OCI-LY3 (cell line): Measurements from ENCODE around the gene LYSMD2.

Experiments used
- H2AFZ ChIP-seq: fragments of 200-600, 300-600 bp; shearing (Covaris generic); 2 replicates; pipeline ENCODE4 v1.6.0; 2014; ENCODE audit warnings: antibody characterized with exemption, low read depth, low read length
- H3K27ac ChIP-seq: fragments of 200-600, 300-600 bp; sonication (generic); 2 replicates; pipeline ENCODE4 v1.5.1; 2014; ENCODE audit warnings: mild to moderate bottlenecking, low read length, moderate library complexity, mixed read lengths
- H3K27me3 ChIP-seq: fragments of 200-600, 300-600 bp; sonication (generic); 2 replicates; pipeline ENCODE4 v1.6.1; 2014; ENCODE audit warnings: low read depth, low read length, mixed read lengths
- H3K36me3 ChIP-seq: fragments of 200-600, 300-600 bp; sonication (generic); replicated peaks from 2 replicates; pipeline ENCODE3; 2014; ENCODE audit warnings: low read depth, low read length, mixed read lengths
- H3K4me1 ChIP-seq: fragments of 300-600, 200-600 bp; sonication (generic); 2 replicates; pipeline ENCODE4 v1.6.1; 2014; ENCODE audit warnings: low read length, mixed read lengths
- H3K4me2 ChIP-seq: fragments of 200-600, 300-600 bp; sonication (generic); 2 replicates; pipeline ENCODE4 v1.6.1; 2014; ENCODE audit warnings: low read length, mixed read lengths
- H3K4me3 ChIP-seq: fragments of 300-600, 200-600 bp; sonication (generic); 2 replicates; pipeline ENCODE4 v1.5.1; 2014; ENCODE audit warnings: antibody characterized with exemption, mild to moderate bottlenecking, low read length, moderate library complexity
- H3K79me2 ChIP-seq: fragments of 300-600, 200-600 bp; shearing (Covaris generic); 2 replicates; pipeline ENCODE4 v1.6.1; 2014; ENCODE audit warnings: mild to moderate bottlenecking, low read length, mixed read lengths
- H3K9ac ChIP-seq: fragments of 300-600, 200-600 bp; shearing (Covaris generic); 2 replicates; pipeline ENCODE4 v1.6.0; 2014; ENCODE audit warnings: mild to moderate bottlenecking, low read length, moderate library complexity
- H3K9me3 ChIP-seq: fragments of 200-600, 300-600 bp; shearing (Covaris generic); 2 replicates; pipeline ENCODE4 v1.6.1; 2014; ENCODE audit warnings: low read length, mixed read lengths; ENCODE audit not compliant: insufficient read depth
- H4K20me1 ChIP-seq: fragments of 200-600, 300-600 bp; sonication (generic); 2 replicates; pipeline ENCODE4 v1.6.1; 2016; ENCODE audit warnings: low read length, mixed read lengths; ENCODE audit not compliant: insufficient read depth
- CTCF ChIP-seq: fragments of 200-600, 300-600 bp; sonication (generic); IDR thresholded peaks from 2 replicates; pipeline ENCODE4 v1.5.1; 2014; ENCODE audit warnings: antibody characterized with exemption, low read length, low read depth
- EZH2phosphoT487 ChIP-seq: fragments of 200-600 bp; shearing (Covaris generic); IDR thresholded peaks from 2 replicates; pipeline ENCODE4 v1.6.1; 2018; ENCODE audit warnings: antibody characterized with exemption, mixed run types, low read depth

LYSMD2 gene

GRCh38 chr15:51726302-51727073 is 11.0 kb downstream of the LYSMD2 start:
- TF ChIP-seq CTCF (no peak), EZH2phosphoT487 (no peak)
- peaks cover 41% of the 10 kb centered on the region for H3K36me3 ChIP-seq
- H3K4me1 ChIP-seq = peaks cover 50% of the 10 kb centered on the region
- H3K9me3 ChIP-seq = no peaks in the 10 kb centered on the region
- H3K27me3 ChIP-seq = no peaks in the 10 kb centered on the region
- H2AFZ ChIP-seq = no peak overlapping the region
- H3K4me3 ChIP-seq = no peak overlapping the region
- peak overlapping the region; percentile 20 for H3K4me2 ChIP-seq
- peaks cover 40% of the 10 kb centered on the region for H4K20me1 ChIP-seq
- H3K9ac ChIP-seq = no peak overlapping the region
- no peak overlapping the region for H3K27ac ChIP-seq
- peaks cover 62% of the 10 kb centered on the region for H3K79me2 ChIP-seq

GRCh38 chr15:51724673-51725072 is 12.8 kb downstream of the LYSMD2 start:
- H3K4me1 ChIP-seq = peaks cover 31% of the 10 kb centered on the region
- no peak overlapping the region for H3K4me3 ChIP-seq
- H3K27ac ChIP-seq = no peak overlapping the region
- peaks cover 31% of the 10 kb centered on the region for H4K20me1 ChIP-seq
- no peak overlapping the region for H3K4me2 ChIP-seq
- no peaks in the 10 kb centered on the region for H3K27me3 ChIP-seq
- no peak overlapping the region for H2AFZ ChIP-seq
- peaks cover 43% of the 10 kb centered on the region for H3K79me2 ChIP-seq
- H3K36me3 ChIP-seq = peaks cover 36% of the 10 kb centered on the region
- no peaks in the 10 kb centered on the region for H3K9me3 ChIP-seq
- TF ChIP-seq EZH2phosphoT487 (no peak), CTCF (no peak)
- H3K9ac ChIP-seq = no peak overlapping the region

- Histone ChIP-seq H4K20me1 (peaks cover 29% of the 10 kb centered on the region), H3K36me3 (peaks cover 34% of the 10 kb centered on the region), H3K79me2 (peaks cover 39% of the 10 kb centered on the region), H3K9ac (no peak overlapping the region), H3K27ac (no peak overlapping the region), H2AFZ (no peak overlapping the region), H3K4me2 (no peak overlapping the region), H3K9me3 (no peaks in the 10 kb centered on the region), H3K4me3 (no peak overlapping the region), H3K27me3 (no peaks in the 10 kb centered on the region), H3K4me1 (peaks cover 30% of the 10 kb centered on the region)
- no peak for TF ChIP-seq CTCF
- no peak for TF ChIP-seq EZH2phosphoT487
Measured at GRCh38 chr15:51724199-51724598, 13.3 kb downstream of the LYSMD2 start.

- Histone ChIP-seq H2AFZ (no peak overlapping the region), H4K20me1 (peaks cover 8% of the 10 kb centered on the region), H3K9ac (no peak overlapping the region), H3K9me3 (no peaks in the 10 kb centered on the region), H3K4me2 (no peak overlapping the region), H3K4me3 (no peak overlapping the region), H3K4me1 (peaks cover 8% of the 10 kb centered on the region), H3K79me2 (peaks cover 11% of the 10 kb centered on the region), H3K36me3 (peaks cover 29% of the 10 kb centered on the region), H3K27ac (no peak overlapping the region), H3K27me3 (no peaks in the 10 kb centered on the region)
- TF ChIP-seq EZH2phosphoT487 (no peak), CTCF (no peak)
Measured at GRCh38 chr15:51721199-51721960, 16.1 kb downstream of the LYSMD2 start.
